Fibroblast of lung (primary cell): ENCODE data around the gene PAPOLG.

Source experiments
- CTCF ChIP-seq, 2 donors: IDR thresholded peaks in 1 of 2; conservative IDR thresholded peaks in 1 of 2; 1 replicate in 1 of 2; 2 replicates in 1 of 2; pipeline ENCODE4 v1.5.1; 2011 to 2012; ENCODE audit warnings: low read length in 2 of 2, control low read depth in 1 of 2, inconsistent platforms in 1 of 2, low read depth in 1 of 2, mild to moderate bottlenecking in 1 of 2
- EZH2 ChIP-seq: IDR thresholded peaks from 2 replicates; pipeline ENCODE4 v1.5.1; 2012; ENCODE audit warnings: low read length, control low read depth, mild to moderate bottlenecking; ENCODE audit errors: missing control alignments

GRCh38 chr2:60745330-60745729 is 10.7 kb upstream of the PAPOLG start:
- TF ChIP-seq CTCF (conservative IDR thresholded peaks at IDR 0.05 in 1 of 2, IDR thresholded peaks at IDR 0.05 in 1 of 2; ENCODE audit: low read depth in 1 of 2, low read length in 2 of 2) (no peak), EZH2 (no peak)
